Activated CD4-positive, alpha-beta T cell treated with anti-CD3 and anti-CD28 coated beads, Interleukin-2, amount 10 ng/mL, durations not matched to agents 24 days and 14 days (primary cell): ENCODE data around the gene ERGIC1. TPM values are rescaled to one million over a fixed set of nuclear protein-coding genes. Genes with fewer than 3 reads are reported as not detected.
A peak's percentile ranks its signal among the peaks of the same experiment; 100 is the strongest.
"Not testable (repeated sequence)": the region's sequence is repeated elsewhere in the genome, so short reads cannot be mapped to it uniquely, and the experiment has no call there.

Experiments
- DNase-seq: peaks from one replicate; pipeline ENCODE4 v3.0.0; 2022
- H3K27ac Mint-ChIP-seq: one replicate; pipeline ENCODE4 v1.8.0; 2022; ENCODE audit warnings: mild to moderate bottlenecking, mixed read lengths
- H3K27me3 Mint-ChIP-seq: one replicate; pipeline ENCODE4 v1.8.0; 2022; ENCODE audit warnings: mixed read lengths
- H3K36me3 Mint-ChIP-seq: one replicate; pipeline ENCODE4 v1.8.0; 2022; ENCODE audit warnings: low read depth, mild to moderate bottlenecking, mixed read lengths
- H3K4me1 Mint-ChIP-seq: one replicate; pipeline ENCODE4 v1.8.0; 2021; ENCODE audit warnings: mixed read lengths
- H3K4me3 Mint-ChIP-seq: one replicate; pipeline ENCODE4 v1.8.0; 2022; ENCODE audit warnings: mild to moderate bottlenecking, moderate library complexity, mixed read lengths
- H3K9me3 Mint-ChIP-seq: one replicate; pipeline ENCODE4 v1.8.0; 2021; ENCODE audit warnings: mixed read lengths
- intact Hi-C: fragments of 100-400 bp; cut with micrococcal nuclease; formaldehyde crosslinking; loops from one replicate; pipeline ENCODE4 v1.15.1; 2023
- total RNA-seq: library from RNA; stranded (reverse); gene quantifications from 2 replicates; pipeline ENCODE4 v1.2.3, GENCODE V29; 2022

The ERGIC1 gene
- total RNA-seq, 1 donor from 2014 or later = 47.3 TPM

GRCh38 chr5:172886974-172887501 lies 53.0 kb downstream of the ERGIC1 start:
- H3K4me3 Mint-ChIP-seq = no peak overlapping the region
- intact Hi-C loops = no loop called here
- peaks cover 2% of the 10 kb centered on the region for H3K4me1 Mint-ChIP-seq
- no peaks in the 10 kb centered on the region for H3K9me3 Mint-ChIP-seq
- no peaks in the 10 kb centered on the region for H3K27me3 Mint-ChIP-seq
- H3K36me3 Mint-ChIP-seq = peaks cover 2% of the 10 kb centered on the region
- H3K27ac Mint-ChIP-seq = no peak overlapping the region
- DNase-seq = no peak

GRCh38 chr5:172887692-172888091 lies 53.6 kb downstream of the ERGIC1 start:
- no peak overlapping the region for H3K4me3 Mint-ChIP-seq

GRCh38 chr5:172890659-172891058 lies 56.6 kb downstream of the ERGIC1 start:
- intact Hi-C loops = no loop called here

More at GRCh38 chr5:172887692-172888091, 53.6 kb downstream of the ERGIC1 start:
- intact Hi-C loops = no loop called here
- Mint-ChIP-seq H3K36me3 (peaks cover 2% of the 10 kb centered on the region), H3K4me1 (no peaks in the 10 kb centered on the region), H3K27me3 (no peaks in the 10 kb centered on the region), H3K27ac (no peak overlapping the region), H3K9me3 (no peaks in the 10 kb centered on the region)
- DNase-seq = no peak

GRCh38 chr5:172891716-172892421 lies 57.8 kb downstream of the ERGIC1 start:
- Mint-ChIP-seq H3K9me3 (no peaks in the 10 kb centered on the region), H3K36me3 (peaks cover 3% of the 10 kb centered on the region), H3K4me1 (peaks cover 1% of the 10 kb centered on the region), H3K27me3 (no peaks in the 10 kb centered on the region), H3K4me3 (no peak overlapping the region), H3K27ac (no peak overlapping the region)
- intact Hi-C loops = no loop called here
- no peak for DNase-seq

More at GRCh38 chr5:172890659-172891058, 56.6 kb downstream of the ERGIC1 start:
- peaks cover 2% of the 10 kb centered on the region for H3K36me3 Mint-ChIP-seq
- DNase-seq = no peak
- no peaks in the 10 kb centered on the region for H3K4me1 Mint-ChIP-seq
- H3K9me3 Mint-ChIP-seq = no peaks in the 10 kb centered on the region
- no peak overlapping the region for H3K27ac Mint-ChIP-seq
- no peak overlapping the region for H3K4me3 Mint-ChIP-seq
- no peaks in the 10 kb centered on the region for H3K27me3 Mint-ChIP-seq

- Mint-ChIP-seq H3K27ac (no peak overlapping the region), H3K9me3 (no peaks in the 10 kb centered on the region), H3K27me3 (no peaks in the 10 kb centered on the region), H3K36me3 (peaks cover 4% of the 10 kb centered on the region), H3K4me3 (no peak overlapping the region), H3K4me1 (peaks cover 10% of the 10 kb centered on the region)
- DNase-seq = no peak
- intact Hi-C loops = no loop called here
Measured at GRCh38 chr5:172892713-172893112, 58.7 kb downstream of the ERGIC1 start.

- H3K4me1 Mint-ChIP-seq = peaks cover 13% of the 10 kb centered on the region
- no peaks in the 10 kb centered on the region for H3K9me3 Mint-ChIP-seq
- intact Hi-C loops = no loop called here
- no peak for DNase-seq
- no peak overlapping the region for H3K27ac Mint-ChIP-seq
- peaks cover 6% of the 10 kb centered on the region for H3K36me3 Mint-ChIP-seq
- H3K27me3 Mint-ChIP-seq = no peaks in the 10 kb centered on the region
- no peak overlapping the region for H3K4me3 Mint-ChIP-seq
Measured at GRCh38 chr5:172894767-172895388, 60.8 kb downstream of the ERGIC1 start.

- intact Hi-C loops = no loop called here
- no peak for DNase-seq
- Mint-ChIP-seq H3K27ac (peak overlapping the region; percentile 2), H3K27me3 (no peaks in the 10 kb centered on the region), H3K4me1 (peaks cover 13% of the 10 kb centered on the region), H3K36me3 (peaks cover 6% of the 10 kb centered on the region), H3K4me3 (no peak overlapping the region), H3K9me3 (no peaks in the 10 kb centered on the region)
Measured at GRCh38 chr5:172895549-172895948, 61.5 kb downstream of the ERGIC1 start.

GRCh38 chr5:172896465-172896864 lies 62.4 kb downstream of the ERGIC1 start:
- no peaks in the 10 kb centered on the region for H3K27me3 Mint-ChIP-seq
- H3K27ac Mint-ChIP-seq = no peak overlapping the region
- no peak for DNase-seq
- no peak overlapping the region for H3K4me3 Mint-ChIP-seq
- H3K4me1 Mint-ChIP-seq = peaks cover 13% of the 10 kb centered on the region
- H3K9me3 Mint-ChIP-seq = no peaks in the 10 kb centered on the region
- intact Hi-C loops = no loop called here
- H3K36me3 Mint-ChIP-seq = peaks cover 6% of the 10 kb centered on the region

- peaks cover 13% of the 10 kb centered on the region for H3K4me1 Mint-ChIP-seq
- H3K9me3 Mint-ChIP-seq, DNase-seq, H3K27me3 Mint-ChIP-seq, H3K36me3 Mint-ChIP-seq, intact Hi-C loops: not testable (repeated sequence)
- peak overlapping the region; percentile 37 for H3K27ac Mint-ChIP-seq
- H3K4me3 Mint-ChIP-seq = peak overlapping the region; percentile 66
Measured at GRCh38 chr5:172897067-172897466, 63.0 kb downstream of the ERGIC1 start.

GRCh38 chr5:172897481-172898217 lies 63.6 kb downstream of the ERGIC1 start:
- no peaks in the 10 kb centered on the region for H3K27me3 Mint-ChIP-seq
- H3K4me1 Mint-ChIP-seq = peaks cover 13% of the 10 kb centered on the region
- H3K36me3 Mint-ChIP-seq = peaks cover 6% of the 10 kb centered on the region
- intact Hi-C loops = no loop called here
- DNase-seq = peak; percentile 63
- peak overlapping the region; percentile 59 for H3K27ac Mint-ChIP-seq
- no peaks in the 10 kb centered on the region for H3K9me3 Mint-ChIP-seq
- peak overlapping the region; percentile 66 for H3K4me3 Mint-ChIP-seq

GRCh38 chr5:172898218-172898842 lies 64.3 kb downstream of the ERGIC1 start:
- H3K27ac Mint-ChIP-seq = peak overlapping the region; percentile 59
- peak overlapping the region; percentile 17 for H3K4me3 Mint-ChIP-seq
- intact Hi-C loops = no loop called here
- peaks cover 6% of the 10 kb centered on the region for H3K36me3 Mint-ChIP-seq
- DNase-seq = no peak
- H3K27me3 Mint-ChIP-seq = no peaks in the 10 kb centered on the region
- H3K4me1 Mint-ChIP-seq = peaks cover 13% of the 10 kb centered on the region
- H3K9me3 Mint-ChIP-seq = no peaks in the 10 kb centered on the region

GRCh38 chr5:172898843-172899369 lies 64.9 kb downstream of the ERGIC1 start:
- Mint-ChIP-seq H3K4me3 (no peak overlapping the region), H3K4me1 (peaks cover 13% of the 10 kb centered on the region), H3K27ac (peak overlapping the region; percentile 34), H3K9me3 (no peaks in the 10 kb centered on the region), H3K36me3 (peaks cover 6% of the 10 kb centered on the region), H3K27me3 (no peaks in the 10 kb centered on the region)
- intact Hi-C loops = no loop called here
- DNase-seq = no peak

GRCh38 chr5:172899436-172899835 lies 65.4 kb downstream of the ERGIC1 start:
- no peak overlapping the region for H3K27ac Mint-ChIP-seq
- H3K27me3 Mint-ChIP-seq = no peaks in the 10 kb centered on the region
- intact Hi-C loops = no loop called here
- H3K36me3 Mint-ChIP-seq = peaks cover 6% of the 10 kb centered on the region
- H3K4me1 Mint-ChIP-seq = peaks cover 13% of the 10 kb centered on the region
- no peaks in the 10 kb centered on the region for H3K9me3 Mint-ChIP-seq
- no peak overlapping the region for H3K4me3 Mint-ChIP-seq
- DNase-seq = no peak
